Measurements from ENCODE around the gene CUEDC1.

Gene CUEDC1

GRCh38 chr17:57856792-57857620 is 98.2 kb downstream of the CUEDC1 start:
- TF ChIP-seq CTCF (IDR thresholded peaks at IDR 0.05; ENCODE audit: borderline replicate concordance, extremely low read depth, low read length, poor library complexity, severe bottlenecking) (no peak), EZH2 (IDR thresholded peaks at IDR 0.05; ENCODE audit: borderline replicate concordance, low read depth, low read length, severe bottlenecking) (no peak)
- Histone ChIP-seq H3K9ac (ENCODE audit: low read depth, low read length) (no peak overlapping the region), H3K9me3 (ENCODE audit: insufficient read depth, low read length, severe bottlenecking) (no peaks in the 10 kb centered on the region), H2AFZ (ENCODE audit: low read depth, low read length) (no peak overlapping the region), H3K4me2 (ENCODE audit: insufficient read depth, low read length) (no peak overlapping the region), H4K20me1 (ENCODE audit: insufficient read depth, low read length) (no peaks in the 10 kb centered on the region), H3K27me3 (ENCODE audit: insufficient read depth, low read length, poor library complexity) (no peaks in the 10 kb centered on the region), H3K27ac (ENCODE audit: low read length) (no peak overlapping the region), H3K4me3 (ENCODE audit: low read depth in 1 of 2, low read length in 2 of 2) (no peak overlapping the region), H3K36me3 (ENCODE audit: insufficient read depth, low read length) (no peaks in the 10 kb centered on the region), H3K79me2 (ENCODE audit: insufficient read depth, low read length) (no peaks in the 10 kb centered on the region), H3K4me1 (ENCODE audit: insufficient read depth, low read length) (peaks cover 11% of the 10 kb centered on the region)
- ATAC-seq (ENCODE audit: insufficient read depth, low read depth) (no peak), DNase-seq (no peak)

- Histone ChIP-seq H3K36me3 (ENCODE audit: insufficient read depth, low read length) (no peaks in the 10 kb centered on the region), H3K4me3 (ENCODE audit: low read depth in 1 of 2, low read length in 2 of 2) (no peak overlapping the region), H2AFZ (ENCODE audit: low read depth, low read length) (no peak overlapping the region), H3K4me2 (ENCODE audit: insufficient read depth, low read length) (no peak overlapping the region), H3K27me3 (ENCODE audit: insufficient read depth, low read length, poor library complexity) (no peaks in the 10 kb centered on the region), H3K9ac (ENCODE audit: low read depth, low read length) (no peak overlapping the region), H3K9me3 (ENCODE audit: insufficient read depth, low read length, severe bottlenecking) (no peaks in the 10 kb centered on the region), H4K20me1 (ENCODE audit: insufficient read depth, low read length) (no peaks in the 10 kb centered on the region), H3K79me2 (ENCODE audit: insufficient read depth, low read length) (peaks cover 8% of the 10 kb centered on the region), H3K27ac (ENCODE audit: low read length) (no peak overlapping the region), H3K4me1 (ENCODE audit: insufficient read depth, low read length) (peaks cover 11% of the 10 kb centered on the region)
- TF ChIP-seq EZH2 (IDR thresholded peaks at IDR 0.05; ENCODE audit: borderline replicate concordance, low read depth, low read length, severe bottlenecking) (no peak), CTCF (IDR thresholded peaks at IDR 0.05; ENCODE audit: borderline replicate concordance, extremely low read depth, low read length, poor library complexity, severe bottlenecking) (no peak)
- DNase-seq (no peak), ATAC-seq (ENCODE audit: insufficient read depth, low read depth) (no peak)
Measured at GRCh38 chr17:57855391-57856035, 99.7 kb downstream of the CUEDC1 start.

- Histone ChIP-seq H3K9ac (ENCODE audit: low read depth, low read length) (no peak overlapping the region), H3K79me2 (ENCODE audit: insufficient read depth, low read length) (peaks cover 24% of the 10 kb centered on the region), H3K4me2 (ENCODE audit: insufficient read depth, low read length) (no peak overlapping the region), H3K4me3 (ENCODE audit: low read depth in 1 of 2, low read length in 2 of 2) (no peak overlapping the region), H3K27me3 (ENCODE audit: insufficient read depth, low read length, poor library complexity) (no peaks in the 10 kb centered on the region), H2AFZ (ENCODE audit: low read depth, low read length) (no peak overlapping the region), H4K20me1 (ENCODE audit: insufficient read depth, low read length) (peaks cover 3% of the 10 kb centered on the region; the same call in 1 of the 2 replicates), H3K36me3 (ENCODE audit: insufficient read depth, low read length) (peaks cover 11% of the 10 kb centered on the region), H3K4me1 (ENCODE audit: insufficient read depth, low read length) (peaks cover 19% of the 10 kb centered on the region), H3K9me3 (ENCODE audit: insufficient read depth, low read length, severe bottlenecking) (no peaks in the 10 kb centered on the region), H3K27ac (ENCODE audit: low read length) (no peak overlapping the region)
- DNase-seq (no peak), ATAC-seq (ENCODE audit: insufficient read depth, low read depth) (no peak)
- TF ChIP-seq EZH2 (IDR thresholded peaks at IDR 0.05; ENCODE audit: borderline replicate concordance, low read depth, low read length, severe bottlenecking) (no peak), CTCF (IDR thresholded peaks at IDR 0.05; ENCODE audit: borderline replicate concordance, extremely low read depth, low read length, poor library complexity, severe bottlenecking) (no peak)
Measured at GRCh38 chr17:57853695-57854094, 101.5 kb downstream of the CUEDC1 start.

Measured in DND-41 (cell line).